Caco-2 (cell line): ENCODE results near the gene PSD. TPM values are rescaled to one million over a fixed set of nuclear protein-coding genes. Genes with fewer than 3 reads are reported as not detected.

Experiments
- BruUV-seq: library from RNA; stranded (reverse); fragments of 400-500 nt; replicated peaks from 2 replicates; lab custom pipeline; 2021; lab: Mats Ljungman, UMichigan
- CTCF ChIA-PET: fragments of 300-600 bp; sonication (Branson Sonifier 250); formaldehyde crosslinking; loops from one replicate; lab custom pipeline; 2022; ENCODE audit warnings: antibody characterized with exemption; lab: Charles Lee
- POLR2A ChIA-PET: fragments of 300-600 bp; sonication (Branson Sonifier 250); formaldehyde crosslinking; loops from one replicate; lab custom pipeline; 2022; ENCODE audit warnings: antibody characterized with exemption; lab: Charles Lee
- DNase-seq, 2 experiments: peaks; one replicate each; pipeline versions ENCODE4 v3.0.0 to v3.0.0-alpha.2; 2020 to 2022
- H3K27me3 ChIP-seq: replicated peaks from 2 replicates; pipeline ENCODE4 v1.6.0; 2011; ENCODE audit warnings: low read length; ENCODE audit not compliant: control insufficient read depth, insufficient read depth
- H3K36me3 ChIP-seq: 2 replicates; pipeline ENCODE4 v1.5.1; 2011; ENCODE audit warnings: low read length; ENCODE audit not compliant: control insufficient read depth, insufficient read depth
- H3K4me1 ChIP-seq: fragments of 250-450 bp; sonication (Bioruptor Pico); 2 replicates; pipeline ENCODE4 v1.5.1; 2020; ENCODE audit warnings: mild to moderate bottlenecking
- H3K4me3 ChIP-seq: 2 replicates; pipeline ENCODE4 v1.5.1; 2011; ENCODE audit warnings: low read depth, mild to moderate bottlenecking, control low read depth, low read length
- H3K9me3 ChIP-seq: fragments of 250-450 bp; sonication (Bioruptor Pico); 2 replicates; pipeline ENCODE4 v1.5.1; 2020; ENCODE audit warnings: mild to moderate bottlenecking, moderate library complexity
- H3K27ac Mint-ChIP-seq: one replicate; pipeline ENCODE4 v1.8.0; 2022; ENCODE audit warnings: mixed read lengths; ENCODE audit not compliant: unreplicated experiment
- H3K27me3 Mint-ChIP-seq: one replicate; pipeline ENCODE4 v1.8.0; 2022; ENCODE audit warnings: mixed read lengths; ENCODE audit not compliant: insufficient read depth, unreplicated experiment
- H3K36me3 Mint-ChIP-seq: one replicate; pipeline ENCODE4 v1.8.0; 2022; ENCODE audit warnings: mild to moderate bottlenecking, mixed read lengths; ENCODE audit not compliant: insufficient read depth, unreplicated experiment
- H3K4me1 Mint-ChIP-seq: one replicate; pipeline ENCODE4 v1.8.0; 2022; ENCODE audit warnings: low read depth, mixed read lengths; ENCODE audit not compliant: unreplicated experiment
- H3K4me3 Mint-ChIP-seq: one replicate; pipeline ENCODE4 v1.8.0; 2022; ENCODE audit warnings: mild to moderate bottlenecking, moderate library complexity, mixed read lengths; ENCODE audit not compliant: unreplicated experiment
- H3K9me3 Mint-ChIP-seq: one replicate; pipeline ENCODE4 v1.8.0; 2022; ENCODE audit warnings: mixed read lengths; ENCODE audit not compliant: unreplicated experiment
- intact Hi-C: fragments of 100-400 bp; cut with micrococcal nuclease; formaldehyde crosslinking; loops from one replicate; pipeline ENCODE4 v1.10.0; 2022; ENCODE audit not compliant: unreplicated experiment
- total RNA-seq: library from RNA; stranded (reverse); gene quantifications from 2 replicates; pipeline ENCODE4 v1.2.3, GENCODE V29; 2022
- TF ChIP-seq, protein P1 (sequence below), 2 experiments: fragments of 200-600 bp in 1 of 2; IDR thresholded peaks; 1 replicate in 1 of 2; 2 replicates in 1 of 2; pipeline versions ENCODE4 v1.5.1 to v1.8.0; 2011 to 2022; ENCODE audit warnings: antibody characterized with exemption in 1 of 2, control low read depth in 1 of 2, inconsistent platforms in 1 of 2, low read depth in 1 of 2, low read length in 1 of 2, mild to moderate bottlenecking in 1 of 2, moderate library complexity in 1 of 2; ENCODE audit not compliant: insufficient read depth in 1 of 2, severe bottlenecking in 1 of 2, unreplicated experiment in 1 of 2

PSD gene
- total RNA-seq, 1 experiment from 2014 or later, result 2.8 TPM

DNA sequence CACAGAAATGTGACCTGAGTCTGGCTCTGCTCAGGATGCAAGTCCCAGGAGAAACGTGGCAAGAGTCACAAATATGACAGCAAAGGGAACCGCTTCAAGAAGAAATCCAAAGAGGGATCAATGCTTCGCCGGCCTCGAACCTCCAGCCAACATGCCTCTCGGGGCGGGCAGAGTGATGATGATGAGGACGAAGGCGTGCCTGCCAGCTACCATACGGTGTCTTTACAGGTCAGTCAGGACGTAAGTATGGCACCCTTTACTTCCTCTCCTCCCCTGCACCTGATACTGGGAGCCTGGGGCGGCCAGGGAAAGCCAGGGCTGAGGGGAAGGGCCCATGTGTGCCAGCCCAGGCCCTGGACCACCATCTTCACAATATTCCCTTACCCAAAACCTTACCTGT lies 41.7 kb downstream of the PSD start:
- Histone ChIP-seq H3K27me3 (no peaks in the 10 kb centered on the region), H3K4me3 (no peak overlapping the region), H3K36me3 (peaks cover 6% of the 10 kb centered on the region), H3K4me1 (no peaks in the 10 kb centered on the region), H3K9me3 (no peaks in the 10 kb centered on the region)
- H3K27ac Mint-ChIP-seq, result no peak overlapping the region
- no peak for DNase-seq
- H3K36me3 Mint-ChIP-seq, result peaks cover 80% of the 10 kb centered on the region
- H3K27me3 Mint-ChIP-seq, result no peaks in the 10 kb centered on the region
- no peak overlapping the region for H3K4me3 Mint-ChIP-seq
- H3K4me1 Mint-ChIP-seq, result no peaks in the 10 kb centered on the region
- no TSS peak for BruUV-seq
- TF ChIP-seq, protein P1, sequence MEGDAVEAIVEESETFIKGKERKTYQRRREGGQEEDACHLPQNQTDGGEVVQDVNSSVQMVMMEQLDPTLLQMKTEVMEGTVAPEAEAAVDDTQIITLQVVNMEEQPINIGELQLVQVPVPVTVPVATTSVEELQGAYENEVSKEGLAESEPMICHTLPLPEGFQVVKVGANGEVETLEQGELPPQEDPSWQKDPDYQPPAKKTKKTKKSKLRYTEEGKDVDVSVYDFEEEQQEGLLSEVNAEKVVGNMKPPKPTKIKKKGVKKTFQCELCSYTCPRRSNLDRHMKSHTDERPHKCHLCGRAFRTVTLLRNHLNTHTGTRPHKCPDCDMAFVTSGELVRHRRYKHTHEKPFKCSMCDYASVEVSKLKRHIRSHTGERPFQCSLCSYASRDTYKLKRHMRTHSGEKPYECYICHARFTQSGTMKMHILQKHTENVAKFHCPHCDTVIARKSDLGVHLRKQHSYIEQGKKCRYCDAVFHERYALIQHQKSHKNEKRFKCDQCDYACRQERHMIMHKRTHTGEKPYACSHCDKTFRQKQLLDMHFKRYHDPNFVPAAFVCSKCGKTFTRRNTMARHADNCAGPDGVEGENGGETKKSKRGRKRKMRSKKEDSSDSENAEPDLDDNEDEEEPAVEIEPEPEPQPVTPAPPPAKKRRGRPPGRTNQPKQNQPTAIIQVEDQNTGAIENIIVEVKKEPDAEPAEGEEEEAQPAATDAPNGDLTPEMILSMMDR (IDR thresholded peaks at IDR 0.05; ENCODE audit: insufficient read depth in 1 of 2, low read depth in 1 of 2, low read length in 1 of 2, severe bottlenecking in 1 of 2, unreplicated experiment in 1 of 2), result no peak
- CTCF ChIA-PET, result no interaction called here
- POLR2A ChIA-PET, result no interaction called here
- no peaks in the 10 kb centered on the region for H3K9me3 Mint-ChIP-seq
- intact Hi-C loops, result no loop called here

DNA sequence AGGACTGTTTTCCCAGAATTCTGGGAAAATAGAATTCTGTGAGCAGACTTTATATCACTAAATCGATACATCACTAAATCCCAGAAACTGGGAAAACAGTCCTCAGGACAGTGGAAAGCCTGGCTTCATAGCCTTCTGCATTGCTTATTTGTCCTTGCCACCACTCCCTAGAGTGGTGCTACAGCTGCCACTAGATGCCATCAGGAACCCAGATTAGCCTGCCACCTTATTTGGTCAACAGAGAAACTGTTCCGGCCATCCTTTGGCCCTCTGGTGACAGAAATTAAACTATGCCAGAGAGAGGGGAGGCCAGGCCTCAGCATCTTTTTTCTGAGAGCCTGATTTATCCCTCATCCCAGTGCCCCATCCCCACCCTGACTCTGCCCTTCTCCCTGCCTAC lies 42.7 kb downstream of the PSD start:
- no peak overlapping the region for H3K4me3 Mint-ChIP-seq
- CTCF ChIA-PET, result interaction anchor here (0.6 to 1.5 kb wide), 2 partner anchors 18 to 800 kb away, joined by 3 read pairs; no protein-coding TSS in a partner anchor
- Histone ChIP-seq H3K36me3 (peaks cover 7% of the 10 kb centered on the region), H3K4me3 (no peak overlapping the region), H3K4me1 (no peaks in the 10 kb centered on the region), H3K9me3 (no peaks in the 10 kb centered on the region), H3K27me3 (no peaks in the 10 kb centered on the region)
- TF ChIP-seq, protein P1 (IDR thresholded peaks at IDR 0.05; ENCODE audit: insufficient read depth in 1 of 2, low read depth in 1 of 2, low read length in 1 of 2, severe bottlenecking in 1 of 2, unreplicated experiment in 1 of 2), result no peak
- no peaks in the 10 kb centered on the region for H3K9me3 Mint-ChIP-seq
- POLR2A ChIA-PET, result interaction anchor here (0.6 kb wide), 1 partner anchor 1840 kb away, joined by 3 read pairs; the partner anchor contains the start of gene HIF1AN
- no peaks in the 10 kb centered on the region for H3K27me3 Mint-ChIP-seq
- intact Hi-C loops, result no loop called here
- DNase-seq, result no peak
- H3K4me1 Mint-ChIP-seq, result no peaks in the 10 kb centered on the region
- BruUV-seq, result no TSS peak
- peaks cover 80% of the 10 kb centered on the region for H3K36me3 Mint-ChIP-seq
- no peak overlapping the region for H3K27ac Mint-ChIP-seq

DNA sequence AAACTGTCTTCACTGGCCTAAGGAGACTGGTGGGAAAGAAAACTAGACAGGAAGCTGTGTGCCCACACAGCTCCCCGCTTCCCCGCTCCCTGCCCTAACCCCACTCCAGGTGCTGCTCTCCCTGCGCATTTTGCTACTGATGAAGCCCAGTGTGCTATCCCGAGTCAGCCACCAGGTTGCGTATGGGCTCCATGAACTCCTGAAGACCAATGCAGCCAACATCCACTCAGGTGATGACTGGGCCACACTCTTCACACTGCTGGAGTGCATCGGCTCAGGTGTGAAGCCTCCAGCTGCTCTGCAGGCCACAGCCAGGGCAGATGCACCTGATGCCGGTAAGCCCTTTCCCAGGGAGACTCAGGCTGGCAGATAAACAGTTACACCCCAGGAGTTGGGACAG lies 43.3 kb downstream of the PSD start:
- no peaks in the 10 kb centered on the region for H3K27me3 ChIP-seq
- Mint-ChIP-seq H3K36me3 (peaks cover 80% of the 10 kb centered on the region), H3K4me1 (no peaks in the 10 kb centered on the region), H3K4me3 (no peak overlapping the region), H3K9me3 (peaks cover 3% of the 10 kb centered on the region), H3K27ac (no peak overlapping the region), H3K27me3 (no peaks in the 10 kb centered on the region)
- TF ChIP-seq, protein P1 (IDR thresholded peaks at IDR 0.05; ENCODE audit: insufficient read depth in 1 of 2, low read depth in 1 of 2, low read length in 1 of 2, severe bottlenecking in 1 of 2, unreplicated experiment in 1 of 2), result peak; percentile 18 to 25
- POLR2A ChIA-PET, result no interaction called here
- H3K4me3 ChIP-seq, result no peak overlapping the region
- no TSS peak for BruUV-seq
- intact Hi-C loops, result no loop called here
- CTCF ChIA-PET, result interaction anchor here (0.6 to 1.5 kb wide), 2 partner anchors 18 to 800 kb away, joined by 3 read pairs; no protein-coding TSS in a partner anchor
- H3K4me1 ChIP-seq, result no peaks in the 10 kb centered on the region
- peaks cover 13% of the 10 kb centered on the region for H3K36me3 ChIP-seq
- peaks cover under 1% of the 10 kb centered on the region; the same call in 1 of the 2 replicates for H3K9me3 ChIP-seq
- DNase-seq, result peak in 1 of 2 experiments; percentile 38
